ENCODE results near the gene SCD5. TPM values are rescaled to one million over a fixed set of nuclear protein-coding genes. Genes with fewer than 3 reads are reported as not detected.
"Not testable (repeated sequence)": the region's sequence is repeated elsewhere in the genome, so short reads cannot be mapped to it uniquely, and the experiment has no call there.

The SCD5 gene
- total RNA-seq: 10 to 100 TPM; 17.8 to 40.3 (median 25.3) TPM

DNA sequence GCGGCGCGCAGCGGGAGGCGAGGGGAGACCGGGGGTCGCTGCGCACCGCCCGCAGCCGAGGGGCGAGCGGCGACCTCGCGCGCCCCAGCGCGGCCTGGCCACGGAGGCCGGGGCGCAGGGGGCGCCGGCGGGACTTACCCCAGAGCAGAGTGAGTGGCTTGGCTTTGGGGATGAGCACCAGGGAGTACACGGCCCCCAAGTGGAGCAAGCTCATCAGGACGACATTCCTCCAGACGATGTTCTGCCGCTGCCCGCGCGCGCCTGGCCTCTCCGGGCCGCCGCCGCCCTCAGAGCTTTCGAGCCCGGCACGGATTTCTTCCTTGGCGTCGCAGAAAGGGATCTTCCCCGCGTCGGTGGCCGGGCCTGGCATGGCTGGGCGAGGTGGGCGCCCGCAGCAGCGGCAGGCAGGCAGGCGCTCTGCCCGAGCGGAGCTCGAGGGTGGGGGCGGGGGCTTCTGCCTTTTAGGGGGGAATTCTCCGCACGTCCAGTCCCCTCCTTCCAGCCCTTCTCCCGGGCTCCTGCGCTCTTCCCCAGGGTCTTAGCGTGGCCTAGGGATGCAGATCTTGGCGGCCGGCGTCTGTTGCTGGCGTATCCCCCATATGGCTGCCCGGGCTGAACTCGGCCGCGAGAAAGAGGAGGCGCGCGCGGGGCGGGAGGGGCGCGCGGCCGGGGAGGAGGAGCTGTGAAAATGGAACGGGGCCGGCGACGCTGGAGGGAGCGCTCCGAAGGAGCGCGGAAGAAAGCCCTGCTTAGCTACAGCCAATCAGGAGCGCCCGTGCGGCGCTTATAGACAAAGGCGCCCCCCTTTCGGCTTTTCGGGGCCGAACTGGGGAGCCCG is at the start of gene SCD5:
SCD5 (minus strand) TSS at position 629 of the 838 bp plus-strand sequence; CDS start at position 370, 259 bp downstream.
- Histone ChIP-seq H3K9me3 (no peaks in the 10 kb centered on the region), H3K36me3 (no peaks in the 10 kb centered on the region), H3K4me3 (peak within 1 kb of the TSS; percentile 56 to 75 (median 66)), H3K27ac (peak within 1 kb of the TSS in 3 of 4 donors; percentile 30 to 70 (median 44)), H3K27me3 (peaks cover 0 to 12% (median 4%) of the 10 kb centered on the region in 4 donors), H3K4me1 (peaks cover 17 to 32% (median 23%) of the 10 kb centered on the region in 4 donors)
- TF ChIP-seq POLR2A (IDR thresholded peaks at IDR 0.05) (no peak), POLR2AphosphoS5 (IDR thresholded peaks at IDR 0.05) (no peak), EP300 (IDR thresholded peaks at IDR 0.05) (no peak)
- TF ChIP-seq, protein P1, sequence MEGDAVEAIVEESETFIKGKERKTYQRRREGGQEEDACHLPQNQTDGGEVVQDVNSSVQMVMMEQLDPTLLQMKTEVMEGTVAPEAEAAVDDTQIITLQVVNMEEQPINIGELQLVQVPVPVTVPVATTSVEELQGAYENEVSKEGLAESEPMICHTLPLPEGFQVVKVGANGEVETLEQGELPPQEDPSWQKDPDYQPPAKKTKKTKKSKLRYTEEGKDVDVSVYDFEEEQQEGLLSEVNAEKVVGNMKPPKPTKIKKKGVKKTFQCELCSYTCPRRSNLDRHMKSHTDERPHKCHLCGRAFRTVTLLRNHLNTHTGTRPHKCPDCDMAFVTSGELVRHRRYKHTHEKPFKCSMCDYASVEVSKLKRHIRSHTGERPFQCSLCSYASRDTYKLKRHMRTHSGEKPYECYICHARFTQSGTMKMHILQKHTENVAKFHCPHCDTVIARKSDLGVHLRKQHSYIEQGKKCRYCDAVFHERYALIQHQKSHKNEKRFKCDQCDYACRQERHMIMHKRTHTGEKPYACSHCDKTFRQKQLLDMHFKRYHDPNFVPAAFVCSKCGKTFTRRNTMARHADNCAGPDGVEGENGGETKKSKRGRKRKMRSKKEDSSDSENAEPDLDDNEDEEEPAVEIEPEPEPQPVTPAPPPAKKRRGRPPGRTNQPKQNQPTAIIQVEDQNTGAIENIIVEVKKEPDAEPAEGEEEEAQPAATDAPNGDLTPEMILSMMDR (IDR thresholded peaks at IDR 0.05): no peak
- peak; percentile 50 to 91 for DNase-seq
- ATAC-seq (ENCODE audit: low FRiP score in 2 of 2): peak; percentile 76 to 94
- WGBS, 2 donors: 0 to 4% methylated on average over 25 to 78 of the region's 94 CpGs

DNA sequence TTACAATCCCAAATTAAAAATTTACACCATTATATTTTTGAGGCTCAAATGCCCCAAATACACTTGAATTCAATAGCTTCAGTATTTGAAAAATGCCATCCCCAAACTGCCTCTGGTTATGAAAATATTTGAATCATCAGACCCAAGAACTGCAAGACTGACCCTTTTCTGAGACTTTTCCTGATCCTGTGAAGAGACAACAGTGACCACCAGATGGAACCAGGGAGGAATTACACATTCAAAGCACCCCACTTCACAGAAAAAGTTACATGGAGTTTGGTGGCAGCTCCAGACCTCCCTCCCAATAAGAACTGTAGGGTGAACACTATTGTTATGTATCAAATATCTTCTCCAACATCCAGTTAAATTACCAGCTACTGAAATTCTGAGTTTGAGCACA is 44.0 kb upstream of the SCD5 start:
- Histone ChIP-seq H3K4me1 (no peaks in the 10 kb centered on the region), H3K27ac (no peak overlapping the region), H3K4me3 (no peak overlapping the region), H3K27me3 (no peaks in the 10 kb centered on the region), H3K36me3 (peaks cover 17 to 100% (median 72%) of the 10 kb centered on the region in 4 donors), H3K9me3 (no peaks in the 10 kb centered on the region)
- ATAC-seq (ENCODE audit: low FRiP score in 2 of 2): no peak
- TF ChIP-seq, protein P1 (IDR thresholded peaks at IDR 0.05): no peak
- no peak for TF ChIP-seq EP300 (IDR thresholded peaks at IDR 0.05)
- no peak for TF ChIP-seq POLR2A (IDR thresholded peaks at IDR 0.05)
- no peak for TF ChIP-seq POLR2AphosphoS5 (IDR thresholded peaks at IDR 0.05)
- DNase-seq: no peak

DNA sequence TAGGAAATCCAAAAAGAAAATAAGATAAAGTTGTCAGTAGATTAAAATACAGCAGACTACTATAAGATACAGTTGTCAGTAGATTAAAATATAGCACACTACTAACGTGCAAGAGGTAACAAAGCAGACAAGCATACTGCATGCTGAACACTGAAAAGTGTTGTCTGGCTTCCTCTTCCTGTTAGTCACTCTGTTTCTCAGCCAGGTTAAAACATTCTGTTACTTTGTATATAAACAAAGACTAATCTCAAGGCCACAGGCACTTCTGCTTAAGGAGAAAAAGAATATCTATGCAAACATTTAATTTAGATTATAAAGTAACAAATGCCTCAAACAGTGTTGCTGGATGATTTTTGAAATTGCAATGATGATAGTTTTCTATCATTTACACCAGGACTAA is 41.0 kb upstream of the SCD5 start:
- no peak overlapping the region for H3K4me3 ChIP-seq
- DNase-seq: no peak
- H3K27me3 ChIP-seq: no peaks in the 10 kb centered on the region
- H3K4me1 ChIP-seq: no peaks in the 10 kb centered on the region
- no peak overlapping the region for H3K27ac ChIP-seq
- TF ChIP-seq POLR2A (IDR thresholded peaks at IDR 0.05): no peak
- TF ChIP-seq POLR2AphosphoS5 (IDR thresholded peaks at IDR 0.05): no peak
- TF ChIP-seq EP300 (IDR thresholded peaks at IDR 0.05): no peak
- TF ChIP-seq, protein P1 (IDR thresholded peaks at IDR 0.05): no peak
- H3K36me3 ChIP-seq: peaks cover 9 to 98% (median 59%) of the 10 kb centered on the region in 4 donors
- ATAC-seq (ENCODE audit: low FRiP score in 2 of 2): no peak
- no peaks in the 10 kb centered on the region for H3K9me3 ChIP-seq
- 59 to 76% methylated on average over 1 of the region's 1 CpG for WGBS, 2 donors

DNA sequence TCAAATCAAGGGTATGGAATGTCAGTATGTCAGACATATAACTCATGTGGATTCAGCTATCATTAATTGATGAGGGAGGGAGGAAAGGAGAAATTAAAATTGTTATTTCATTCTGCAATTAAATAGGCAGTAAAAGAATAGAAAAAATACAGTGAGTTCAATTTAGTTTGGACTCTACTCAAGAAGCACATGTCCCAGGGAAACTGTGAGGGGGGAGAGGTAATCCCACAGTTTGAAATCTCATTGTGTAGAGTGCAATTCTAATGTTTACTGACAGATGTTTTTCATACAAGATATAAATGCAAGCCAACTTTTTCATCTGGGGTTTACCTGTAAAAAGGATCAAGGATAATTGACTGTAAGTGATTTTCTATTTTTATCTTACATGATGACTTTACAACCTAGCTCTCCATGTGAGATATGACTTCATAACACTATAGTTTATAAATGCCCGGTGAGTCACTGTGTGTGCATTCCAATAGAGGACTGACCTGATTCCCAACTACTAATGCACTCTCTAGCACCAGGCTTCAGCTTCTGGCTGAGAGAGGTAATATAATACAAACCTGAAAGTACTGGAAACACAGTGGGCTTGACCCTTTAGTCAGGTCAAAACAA is 35.2 kb upstream of the SCD5 start:
- WGBS, 2 donors: 75 to 87% methylated on average over 1 of the region's 1 CpG
- no peaks in the 10 kb centered on the region for H3K27me3 ChIP-seq
- H3K4me1 ChIP-seq: no peaks in the 10 kb centered on the region
- ATAC-seq (ENCODE audit: low FRiP score in 2 of 2): peak in 1 of 2 donors; percentile 42
- TF ChIP-seq, protein P1 (IDR thresholded peaks at IDR 0.05): no peak
- TF ChIP-seq EP300 (IDR thresholded peaks at IDR 0.05) (no peak), POLR2AphosphoS5 (IDR thresholded peaks at IDR 0.05) (no peak), POLR2A (IDR thresholded peaks at IDR 0.05) (no peak)
- no peak for DNase-seq
- H3K36me3 ChIP-seq: peaks cover 2 to 75% (median 19%) of the 10 kb centered on the region in 4 donors
- H3K4me3 ChIP-seq: no peak overlapping the region
- H3K9me3 ChIP-seq: no peaks in the 10 kb centered on the region
- no peak overlapping the region for H3K27ac ChIP-seq

DNA sequence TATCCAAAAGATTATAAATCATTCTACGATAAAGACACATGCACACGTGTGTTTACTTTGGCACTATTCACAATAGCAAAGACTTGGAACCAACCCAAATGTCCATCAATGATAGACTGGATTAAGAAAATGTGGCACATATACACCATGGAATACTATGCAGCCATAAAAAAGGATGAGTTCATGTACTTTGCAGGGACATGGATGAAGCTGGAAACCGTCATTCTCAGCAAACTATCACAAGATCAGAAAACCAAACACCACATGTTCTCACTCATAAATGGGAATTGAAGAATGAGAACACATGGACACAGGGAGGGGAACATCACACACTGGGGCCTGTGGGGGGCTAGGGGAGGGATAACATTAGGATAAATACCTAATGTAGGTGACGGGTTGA is 34.5 kb upstream of the SCD5 start:
- H3K36me3 ChIP-seq: peaks cover 5 to 75% (median 21%) of the 10 kb centered on the region in 4 donors
- not testable (repeated sequence) for H3K27me3 ChIP-seq; ATAC-seq (ENCODE audit: low FRiP score in 2 of 2); H3K4me3 ChIP-seq; H3K27ac ChIP-seq; H3K9me3 ChIP-seq; H3K4me1 ChIP-seq; DNase-seq
- WGBS, 2 donors: 85 to 93% methylated on average over 4 of the region's 4 CpGs

All from upper lobe of left lung (tissue), 6 donors.